ENCODE data around the gene ACTG1. TPM values are rescaled to one million over a fixed set of nuclear protein-coding genes. Genes with fewer than 3 reads are reported as not detected.

ACTG1 gene
- total RNA-seq, 1 donor from 2014 or later, result 4,391 TPM

DNA sequence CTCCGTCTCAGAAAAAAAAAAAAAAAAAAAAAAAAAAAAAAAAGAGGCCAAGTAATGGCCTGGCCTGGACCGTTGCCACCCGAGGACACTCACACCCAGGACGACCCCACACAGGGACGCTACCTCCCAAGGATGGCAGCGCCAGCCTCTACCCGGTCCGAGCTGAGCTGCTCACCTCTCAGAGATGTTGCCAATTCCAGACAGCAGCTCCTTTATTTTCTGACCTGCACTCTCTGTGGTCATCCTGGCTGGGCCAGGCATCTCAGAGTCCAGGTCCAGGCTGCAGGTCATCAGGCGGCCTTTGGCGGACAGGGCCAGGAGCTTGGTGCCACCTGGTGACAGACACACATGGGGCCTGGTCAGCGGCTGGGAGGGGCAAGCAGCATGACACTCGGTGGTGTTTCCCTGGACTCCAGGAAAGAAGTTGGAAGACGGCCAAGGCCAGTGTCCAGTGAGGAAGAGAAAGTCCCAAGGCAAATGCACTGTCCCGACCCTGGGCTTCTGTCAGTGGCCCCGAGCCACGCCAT, 36.5 kb upstream of the ACTG1 start:
- Mint-ChIP-seq H3K4me1 (peaks cover 22% of the 10 kb centered on the region), H3K36me3 (peaks cover 12% of the 10 kb centered on the region), H3K27ac (no peak overlapping the region), H3K4me3 (no peak overlapping the region), H3K9me3 (no peaks in the 10 kb centered on the region), H3K27me3 (ENCODE audit: low read depth) (no peaks in the 10 kb centered on the region)
- DNase-seq (ENCODE audit: low spot score in 2 of 2, unreplicated experiment in 2 of 2), result no peak
- no peak for TF ChIP-seq CTCF (IDR thresholded peaks at IDR 0.05; ENCODE audit: unreplicated experiment)

DNA sequence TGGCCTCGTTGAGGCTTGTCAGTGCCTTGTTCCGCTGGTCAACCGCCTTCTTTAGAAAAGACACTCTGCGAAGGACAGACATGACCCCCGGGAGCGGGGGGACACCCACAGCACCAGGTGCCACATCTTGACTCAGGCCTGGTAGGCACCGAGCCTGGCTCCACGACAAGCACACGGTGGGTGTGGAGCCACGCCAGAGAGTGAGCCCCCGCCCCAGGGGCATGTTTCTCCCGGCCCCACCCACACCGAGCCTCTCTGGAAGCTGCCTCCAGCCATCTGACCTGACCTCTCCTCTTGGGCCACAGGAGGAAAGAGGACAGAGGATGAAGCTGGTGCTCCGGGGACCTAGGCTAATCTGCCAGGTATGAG, 35.0 kb upstream of the ACTG1 start:
- Mint-ChIP-seq H3K9me3 (no peaks in the 10 kb centered on the region), H3K36me3 (peaks cover 12% of the 10 kb centered on the region), H3K4me3 (no peak overlapping the region), H3K27me3 (ENCODE audit: low read depth) (no peaks in the 10 kb centered on the region), H3K4me1 (peaks cover 8% of the 10 kb centered on the region), H3K27ac (no peak overlapping the region)
- no peak for TF ChIP-seq CTCF (IDR thresholded peaks at IDR 0.05; ENCODE audit: unreplicated experiment)
- DNase-seq (ENCODE audit: low spot score in 2 of 2, unreplicated experiment in 2 of 2), result no peak

DNA sequence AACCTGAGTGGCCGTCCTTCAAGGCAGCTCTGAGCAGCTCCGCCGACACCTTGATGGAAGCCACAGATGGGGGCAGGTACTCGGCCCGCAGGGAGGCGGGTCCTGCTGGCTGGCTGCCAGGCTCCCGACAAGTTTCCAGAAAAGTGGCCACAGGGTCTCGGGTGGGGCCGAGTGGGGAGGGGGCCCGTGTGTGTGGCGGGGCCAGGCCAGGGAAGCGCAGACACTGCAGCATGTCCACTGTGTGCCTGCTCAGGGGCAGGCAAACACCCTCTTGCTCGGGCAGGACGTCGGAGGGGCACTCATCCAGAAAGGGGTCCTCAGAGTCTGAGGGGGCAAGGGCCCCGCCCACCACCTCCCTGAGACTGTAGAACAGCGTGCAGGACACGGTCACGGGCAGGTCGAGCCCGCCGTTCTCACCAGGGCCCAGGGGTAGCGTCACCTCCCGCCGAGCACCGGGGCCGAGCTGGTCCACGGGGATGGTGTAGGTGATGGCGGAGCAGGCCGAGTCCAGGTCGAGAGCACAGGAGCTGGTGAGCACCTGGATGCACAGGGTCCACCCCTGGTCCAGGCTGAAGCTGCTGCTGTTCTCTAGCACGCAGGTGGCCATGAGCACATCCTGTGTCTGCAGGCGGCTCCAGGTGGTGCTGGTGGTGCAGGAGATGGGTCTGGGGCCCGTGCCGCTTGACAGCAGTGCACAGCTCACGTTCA, 34.5 kb upstream of the ACTG1 start:
- no peak for TF ChIP-seq CTCF (IDR thresholded peaks at IDR 0.05; ENCODE audit: unreplicated experiment)
- Mint-ChIP-seq H3K27ac (no peak overlapping the region), H3K36me3 (peaks cover 14% of the 10 kb centered on the region), H3K9me3 (no peaks in the 10 kb centered on the region), H3K4me3 (no peak overlapping the region), H3K4me1 (peaks cover 8% of the 10 kb centered on the region), H3K27me3 (ENCODE audit: low read depth) (no peaks in the 10 kb centered on the region)
- DNase-seq (ENCODE audit: low spot score in 2 of 2, unreplicated experiment in 2 of 2), result no peak

- H3K4me3 Mint-ChIP-seq, result no peak overlapping the region
- no peak for DNase-seq (ENCODE audit: low spot score in 2 of 2, unreplicated experiment in 2 of 2)
- no peaks in the 10 kb centered on the region for H3K4me1 Mint-ChIP-seq
- no peak overlapping the region for H3K27ac Mint-ChIP-seq
- H3K9me3 Mint-ChIP-seq, result no peaks in the 10 kb centered on the region
- no peaks in the 10 kb centered on the region for H3K27me3 Mint-ChIP-seq (ENCODE audit: low read depth)
- H3K36me3 Mint-ChIP-seq, result peaks cover 14% of the 10 kb centered on the region
- no peak for TF ChIP-seq CTCF (IDR thresholded peaks at IDR 0.05; ENCODE audit: unreplicated experiment)
Observed at GRCh38 chr17:81545160-81545949, 32.8 kb upstream of the ACTG1 start.

GRCh38 chr17:81544281-81544974, 31.8 kb upstream of the ACTG1 start:
- Mint-ChIP-seq H3K27ac (no peak overlapping the region), H3K9me3 (no peaks in the 10 kb centered on the region), H3K4me3 (no peak overlapping the region), H3K4me1 (no peaks in the 10 kb centered on the region), H3K27me3 (ENCODE audit: low read depth) (no peaks in the 10 kb centered on the region), H3K36me3 (peaks cover 7% of the 10 kb centered on the region)
- TF ChIP-seq CTCF (IDR thresholded peaks at IDR 0.05; ENCODE audit: unreplicated experiment), result no peak
- DNase-seq (ENCODE audit: low spot score in 2 of 2, unreplicated experiment in 2 of 2), result no peak

Measured in mesothelial cell of epicardium (in vitro differentiated cells).